Neuronal stem cell (in vitro differentiated cells): Measurements from ENCODE around the gene CEBPB.
"Not testable (repeated sequence)": the region's sequence is repeated elsewhere in the genome, so short reads cannot be mapped to it uniquely, and the experiment has no call there.

Experiments
- DNase-seq: peaks from one replicate; pipeline ENCODE4 v3.0.0-alpha.2; 2013; ENCODE audit warnings: low spot score
- H2AFZ ChIP-seq: one replicate; pipeline ENCODE4 v1.6.1; 2013; ENCODE audit warnings: mild to moderate bottlenecking, low read length, inconsistent platforms
- H2AK5ac ChIP-seq: 2 replicates; pipeline ENCODE4 v1.6.1; 2013; ENCODE audit warnings: low read depth, mild to moderate bottlenecking, inconsistent platforms, low read length, moderate library complexity, mixed read lengths
- H2BK120ac ChIP-seq: 2 replicates; pipeline ENCODE4 v1.6.1; 2013; ENCODE audit warnings: low read depth, mild to moderate bottlenecking, inconsistent platforms, low read length, moderate library complexity, mixed read lengths
- H2BK12ac ChIP-seq: one replicate; pipeline ENCODE4 v1.6.1; 2013; ENCODE audit warnings: low read length, inconsistent platforms
- H2BK15ac ChIP-seq: 2 replicates; pipeline ENCODE4 v1.6.1; 2013; ENCODE audit warnings: mild to moderate bottlenecking, low read length, inconsistent platforms, mixed read lengths
- H2BK5ac ChIP-seq: one replicate; pipeline ENCODE4 v1.6.1; 2013; ENCODE audit warnings: inconsistent platforms, mild to moderate bottlenecking, low read length, moderate library complexity
- H3K14ac ChIP-seq: one replicate; pipeline ENCODE4 v1.6.1; 2013; ENCODE audit warnings: low read length, inconsistent platforms
- H3K18ac ChIP-seq: 2 replicates; pipeline ENCODE4 v1.6.1; 2013; ENCODE audit warnings: low read length, inconsistent platforms
- H3K23ac ChIP-seq: 2 replicates; pipeline ENCODE4 v1.6.1; 2013; ENCODE audit warnings: low read depth, mild to moderate bottlenecking, mixed read lengths, low read length, inconsistent platforms; ENCODE audit not compliant: poor library complexity
- H3K27ac ChIP-seq: replicated peaks from 3 replicates; pipeline ENCODE4 v1.5.1; 2013; ENCODE audit warnings: low read length, inconsistent platforms
- H3K27me3 ChIP-seq, 3 experiments: 2 replicates each; pipeline ENCODE4 v1.6.1; 2013; ENCODE audit warnings: low read length in 3 of 3, mild to moderate bottlenecking in 2 of 3, inconsistent platforms in 1 of 3, low read depth in 1 of 3, mixed read lengths in 1 of 3, moderate library complexity in 1 of 3; ENCODE audit not compliant: control insufficient read depth in 3 of 3, insufficient read depth in 3 of 3
- H3K36me3 ChIP-seq, 2 donors: replicated peaks in 1 of 2; 2 replicates each; pipeline ENCODE4 v1.6.1; 2013; ENCODE audit warnings: low read length in 2 of 2; ENCODE audit not compliant: control insufficient read depth in 2 of 2, insufficient read depth in 2 of 2
- H3K4ac ChIP-seq: 2 replicates; pipeline ENCODE4 v1.6.1; 2013; ENCODE audit warnings: inconsistent platforms, mild to moderate bottlenecking, low read length, moderate library complexity
- H3K4me1 ChIP-seq, 2 donors: 1 replicate in 1 of 2; 2 replicates in 1 of 2; pipeline ENCODE4 v1.6.1; 2013; ENCODE audit warnings: low read length in 2 of 2, low read depth in 1 of 2; ENCODE audit not compliant: control insufficient read depth in 2 of 2, insufficient read depth in 1 of 2
- H3K4me2 ChIP-seq: one replicate; pipeline ENCODE4 v1.6.1; 2013; ENCODE audit warnings: mild to moderate bottlenecking, low read length, inconsistent platforms; ENCODE audit not compliant: insufficient read depth, poor library complexity, severe bottlenecking
- H3K4me3 ChIP-seq, 2 donors: 2 replicates each; pipeline ENCODE4 v1.5.1; 2013; ENCODE audit warnings: low read length in 2 of 2, mild to moderate bottlenecking in 2 of 2, inconsistent platforms in 1 of 2, moderate library complexity in 1 of 2
- H3K79me1 ChIP-seq: one replicate; pipeline ENCODE4 v1.6.1; 2013; ENCODE audit warnings: low read depth, mild to moderate bottlenecking, inconsistent platforms, low read length, moderate library complexity
- H3K9ac ChIP-seq: one replicate; pipeline ENCODE4 v1.6.1; 2013; ENCODE audit warnings: mild to moderate bottlenecking, low read depth, low read length, inconsistent platforms; ENCODE audit not compliant: poor library complexity
- H3K9me3 ChIP-seq, 2 donors: replicated peaks in 1 of 2; 2 replicates each; pipeline versions ENCODE3 to v1.6.1; 2013; ENCODE audit warnings: low read length in 2 of 2, mild to moderate bottlenecking in 2 of 2, inconsistent platforms in 1 of 2, low read depth in 1 of 2, mixed read lengths in 1 of 2, moderate library complexity in 1 of 2; ENCODE audit not compliant: control insufficient read depth in 2 of 2, insufficient read depth in 1 of 2
- H4K8ac ChIP-seq: one replicate; pipeline ENCODE4 v1.6.1; 2013; ENCODE audit warnings: low read depth, mild to moderate bottlenecking, inconsistent platforms, low read length, moderate library complexity
- H4K91ac ChIP-seq: one replicate; pipeline ENCODE4 v1.6.1; 2013; ENCODE audit warnings: low read length, low read depth, mild to moderate bottlenecking, inconsistent platforms; ENCODE audit not compliant: poor library complexity
- WGBS, 2 donors: extraction: QIAGEN DNeasy Blood & Tissue Kit; methylation state at CpG; one replicate each; pipeline ENCODE4 v1.1.7; 2013; ENCODE audit warnings: missing lambda C conversion rate in 2 of 2, mixed read lengths in 1 of 2; ENCODE audit not compliant: insufficient read length in 2 of 2, insufficient replicate concordance in 1 of 2; ENCODE audit errors: extremely low coverage in 2 of 2; 5-methylcytosine and 5-hydroxymethylcytosine counted together

CEBPB gene

GRCh38 chr20:50198716-50199115, 8.1 kb downstream of the CEBPB start:
- Histone ChIP-seq H3K4me2 (no peak overlapping the region), H3K14ac (no peak overlapping the region), H2BK12ac (no peak overlapping the region), H2BK15ac (no peak overlapping the region), H3K9ac (no peak overlapping the region), H3K23ac (no peak overlapping the region), H4K8ac (no peak overlapping the region), H2AFZ (no peak overlapping the region), H3K4me3 (no peak overlapping the region), H3K4ac (no peak overlapping the region), H3K18ac (no peak overlapping the region), H3K27ac (no peak overlapping the region), H4K91ac (no peak overlapping the region), H3K27me3 (peaks cover 0 to 4% (median 0%) of the 10 kb centered on the region in 3 experiments), H3K9me3 (peaks cover under 1 to 6% of the 10 kb centered on the region in 2 donors), H2BK120ac (no peak overlapping the region), H2BK5ac (no peak overlapping the region), H3K4me1 (peaks cover 0 to 9% of the 10 kb centered on the region in 2 donors), H3K36me3 (no peaks in the 10 kb centered on the region), H2AK5ac (no peak overlapping the region), H3K79me1 (peaks cover 1% of the 10 kb centered on the region)
- no peak for DNase-seq
- no CpG with 5 or more reads among the region's 1 CpG for WGBS, 2 donors

- DNase-seq = no peak
- no peaks in the 10 kb centered on the region for H3K36me3 ChIP-seq
Observed at GRCh38 chr20:50199703-50200102, 9.1 kb downstream of the CEBPB start.

GRCh38 chr20:50200482-50201104, 10.0 kb downstream of the CEBPB start:
- H3K14ac ChIP-seq = no peak overlapping the region
- H3K18ac ChIP-seq = peak overlapping the region; percentile 89
- peaks cover 8 to 9% of the 10 kb centered on the region in 2 donors for H3K9me3 ChIP-seq
- peak overlapping the region; percentile 32 for H2BK15ac ChIP-seq
- no peak overlapping the region for H3K4ac ChIP-seq
- no peak overlapping the region for H3K23ac ChIP-seq
- no peak overlapping the region for H3K27ac ChIP-seq
- H2BK5ac ChIP-seq = no peak overlapping the region
- H4K8ac ChIP-seq = peak overlapping the region; percentile 75
- H3K36me3 ChIP-seq = no peaks in the 10 kb centered on the region
- no peak overlapping the region for H4K91ac ChIP-seq
- H3K4me3 ChIP-seq = no peak overlapping the region
- no peak overlapping the region for H2BK12ac ChIP-seq
- no peak overlapping the region for H2BK120ac ChIP-seq
- H3K27me3 ChIP-seq = no peaks in the 10 kb centered on the region
- H3K4me1 ChIP-seq = peaks cover 0 to 5% of the 10 kb centered on the region in 2 donors
- no peaks in the 10 kb centered on the region for H3K79me1 ChIP-seq
- H3K4me2 ChIP-seq = no peak overlapping the region
- WGBS, 2 donors = no CpG with 5 or more reads among the region's 6 CpGs
- no peak overlapping the region for H2AFZ ChIP-seq
- no peak for DNase-seq
- H2AK5ac ChIP-seq = no peak overlapping the region
- H3K9ac ChIP-seq = no peak overlapping the region

More at GRCh38 chr20:50199703-50200102, 9.1 kb downstream of the CEBPB start:
- Histone ChIP-seq H3K4me1 (peaks cover 0 to 5% of the 10 kb centered on the region in 2 donors), H3K79me1 (no peaks in the 10 kb centered on the region), H3K4me2 (no peak overlapping the region), H2BK5ac (no peak overlapping the region), H2BK12ac (no peak overlapping the region), H3K4me3 (no peak overlapping the region), H3K14ac (no peak overlapping the region), H3K27ac (no peak overlapping the region), H3K23ac (no peak overlapping the region), H4K91ac (no peak overlapping the region), H3K9ac (no peak overlapping the region), H3K9me3 (peaks cover 8 to 9% of the 10 kb centered on the region in 2 donors), H2AK5ac (no peak overlapping the region), H2BK15ac (no peak overlapping the region), H2AFZ (no peak overlapping the region), H4K8ac (no peak overlapping the region), H3K27me3 (no peaks in the 10 kb centered on the region), H2BK120ac (no peak overlapping the region), H3K18ac (no peak overlapping the region), H3K4ac (no peak overlapping the region)
- WGBS, 2 donors = no CpG with 5 or more reads among the region's 4 CpGs

GRCh38 chr20:50201710-50202109, 11.1 kb downstream of the CEBPB start:
- not testable (repeated sequence) for DNase-seq, H3K79me1 ChIP-seq, H3K27ac ChIP-seq, H2BK120ac ChIP-seq, H2AFZ ChIP-seq, H4K8ac ChIP-seq, H3K4me3 ChIP-seq, H2BK15ac ChIP-seq, H3K14ac ChIP-seq, H3K18ac ChIP-seq, H3K9me3 ChIP-seq, H3K4me1 ChIP-seq, H3K23ac ChIP-seq, H2BK12ac ChIP-seq, H2AK5ac ChIP-seq, H3K4me2 ChIP-seq, H3K27me3 ChIP-seq, H3K4ac ChIP-seq, H3K9ac ChIP-seq, H3K36me3 ChIP-seq, H4K91ac ChIP-seq, H2BK5ac ChIP-seq
- no CpG with 5 or more reads among the region's 7 CpGs for WGBS, 2 donors
